NCI-H1930 (cell line): ENCODE measurements around the gene GPR152.

Experiments used
- DNase-seq, 2 experiments: peaks; one replicate each; lab custom pipeline; 2025; lab: John Stamatoyannopoulos, UW

The GPR152 gene

GRCh38 chr11:67423891-67424613, 28.5 kb downstream of the GPR152 start:
- DNase-seq, result no peak

- no peak for DNase-seq
These were observed 29.1 kb downstream of the GPR152 start for GRCh38 chr11:67423466-67423865.

GRCh38 chr11:67422891-67423290, 29.6 kb downstream of the GPR152 start:
- no peak for DNase-seq

GRCh38 chr11:67421430-67422031, 31.0 kb downstream of the GPR152 start:
- DNase-seq, result no peak

GRCh38 chr11:67420646-67421429, 31.7 kb downstream of the GPR152 start:
- peak; percentile 89 to 90 for DNase-seq

- no peak for DNase-seq
These were observed 32.3 kb downstream of the GPR152 start for GRCh38 chr11:67420147-67420645.

GRCh38 chr11:67419325-67420049, 33.0 kb downstream of the GPR152 start:
- DNase-seq, result no peak

DNA sequence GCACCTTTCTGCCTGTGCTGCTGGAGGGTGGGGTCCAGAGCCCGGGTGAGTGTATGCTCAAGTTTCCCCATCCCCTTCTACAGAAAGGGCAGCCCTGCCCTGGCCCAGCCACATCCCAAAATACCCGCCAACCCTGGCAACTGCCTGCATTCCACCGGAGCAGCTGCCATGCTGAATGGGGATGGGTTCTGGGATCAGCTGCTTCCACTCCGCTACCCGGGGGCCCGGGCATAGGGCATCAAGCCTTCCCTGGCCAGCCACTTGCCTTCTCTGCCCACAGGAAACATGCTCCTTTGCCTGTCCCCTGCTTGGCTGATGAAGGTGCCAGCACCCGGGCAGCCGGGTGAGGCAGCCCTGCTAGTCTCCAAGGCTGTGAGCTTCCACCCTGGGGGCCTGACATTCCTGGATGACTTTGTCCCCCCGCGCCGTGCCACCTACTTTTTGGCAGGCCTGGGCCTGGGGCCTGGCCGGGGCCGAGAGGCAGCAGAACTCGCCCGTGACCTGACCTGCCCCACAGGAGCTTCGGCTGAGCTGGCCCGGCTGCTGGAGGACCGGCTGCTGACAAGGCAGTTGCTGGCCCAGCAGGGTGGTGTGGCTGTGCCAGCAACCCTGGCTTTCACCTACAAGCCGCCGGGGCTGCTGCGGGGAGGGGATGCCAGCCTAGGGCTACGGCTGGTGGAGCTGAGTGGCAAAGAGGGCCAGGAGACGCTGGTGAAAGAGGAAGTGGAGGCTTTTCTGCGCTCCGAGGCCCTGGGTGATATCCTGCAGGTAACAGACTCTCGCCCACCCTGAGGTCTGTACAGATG, 33.9 kb downstream of the GPR152 start:
- no peak for DNase-seq

DNA sequence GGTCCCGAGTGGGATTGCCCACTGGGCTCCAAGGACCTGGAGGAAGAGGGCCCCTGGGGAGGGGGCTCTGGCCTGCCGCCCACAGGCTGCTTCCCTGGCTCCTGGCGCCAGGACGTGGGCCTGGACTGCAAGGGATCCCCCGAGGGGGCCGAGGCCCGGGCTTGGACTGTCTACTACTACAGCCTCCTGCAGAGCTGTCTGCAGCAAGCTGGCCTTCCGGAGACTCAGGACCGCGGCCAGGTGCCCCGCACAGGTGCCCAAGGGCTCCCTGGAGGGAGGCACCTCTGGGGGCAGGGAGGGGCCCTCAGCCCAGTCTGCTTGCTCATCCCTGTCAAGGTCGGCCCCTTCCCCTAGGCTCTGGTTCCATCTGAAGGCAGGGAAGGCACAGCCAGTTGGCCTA, 35.1 kb downstream of the GPR152 start:
- no peak for DNase-seq

DNA sequence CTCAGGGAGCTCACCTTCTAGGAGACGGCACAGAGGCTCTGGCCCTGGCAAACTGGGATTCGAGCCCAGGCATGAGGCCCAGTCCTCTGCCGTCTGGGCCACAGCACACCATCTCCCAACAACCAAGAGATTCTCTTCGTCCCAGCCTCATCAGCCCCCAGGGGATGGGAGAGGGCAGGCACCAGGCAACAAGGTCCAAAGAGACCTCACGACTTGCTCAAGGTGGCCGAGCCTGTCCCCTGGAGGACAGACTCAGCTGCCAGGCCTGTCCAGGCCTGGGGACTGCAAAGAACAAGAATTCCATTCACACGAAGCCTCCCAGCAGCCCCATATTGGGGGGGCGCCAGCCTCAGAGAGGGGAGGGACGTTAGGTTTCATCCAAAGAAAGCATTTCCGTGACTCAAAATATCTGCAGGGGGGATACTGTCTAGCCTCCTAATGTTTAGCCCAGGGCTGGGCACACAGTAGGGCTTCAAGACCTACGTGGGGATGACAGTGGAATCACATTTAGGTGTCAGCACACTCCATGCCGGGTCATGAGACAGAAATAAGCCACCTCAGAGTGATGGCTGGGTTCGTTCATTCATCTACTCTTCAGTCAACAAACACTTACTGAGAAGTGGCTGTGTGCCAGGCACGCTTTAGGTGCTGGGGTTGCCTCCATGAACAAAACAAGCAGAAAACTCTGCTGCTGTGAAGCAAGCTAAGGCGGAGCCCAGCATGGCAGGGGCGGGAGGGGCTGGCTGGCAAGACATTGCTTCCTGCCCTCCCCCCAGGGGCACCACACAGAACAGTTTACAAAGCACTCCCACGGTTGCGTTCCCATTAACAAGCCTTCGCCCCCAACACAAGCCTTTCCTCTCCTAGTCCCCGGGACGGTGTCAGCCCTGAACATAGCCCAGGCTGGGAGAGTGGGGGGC, 35.9 kb downstream of the GPR152 start:
- no peak for DNase-seq

- DNase-seq, result no peak
These were observed 36.8 kb downstream of the GPR152 start, which contains the start of gene CARNS1 for GRCh38 chr11:67415501-67416304. CARNS1 (plus strand) TSS chr11:67415678; CDS start chr11:67416200, 522 bp downstream.

GRCh38 chr11:67413266-67413849, 39.2 kb downstream of the GPR152 start:
- DNase-seq, result no peak

DNA sequence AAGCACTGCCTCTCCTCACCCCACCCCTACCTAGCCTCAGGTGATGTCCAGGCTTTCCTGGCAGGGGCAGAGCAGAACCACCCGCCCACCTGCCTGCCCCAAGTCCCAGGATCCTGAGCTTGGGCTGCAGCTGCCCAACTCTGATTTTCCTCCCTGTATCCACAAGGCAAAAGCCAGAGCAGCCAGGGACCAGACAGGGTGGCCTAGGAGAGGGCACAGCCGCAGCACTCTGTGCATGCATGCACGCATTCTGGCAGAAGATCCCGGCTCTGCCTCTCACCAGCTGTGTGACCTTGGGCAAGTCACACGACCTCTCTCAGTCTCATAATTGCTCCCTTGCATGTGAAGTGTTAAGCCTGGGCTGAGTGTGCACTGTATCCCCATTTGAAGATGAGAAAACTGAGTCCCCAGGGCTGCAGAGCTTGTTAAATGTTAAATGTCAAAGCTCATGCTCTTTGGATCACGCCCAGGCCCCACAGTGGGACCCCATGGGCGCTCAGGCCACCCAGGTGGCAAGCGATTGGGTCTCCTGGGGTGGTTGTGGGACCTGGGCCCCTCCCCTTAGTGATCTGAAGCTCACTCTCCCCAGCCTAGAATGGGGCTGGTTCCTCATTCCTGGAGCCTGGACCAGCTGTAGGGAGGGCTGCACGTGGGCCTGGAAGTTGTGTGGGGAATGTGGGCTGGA, 39.9 kb downstream of the GPR152 start:
- DNase-seq, result no peak

DNA sequence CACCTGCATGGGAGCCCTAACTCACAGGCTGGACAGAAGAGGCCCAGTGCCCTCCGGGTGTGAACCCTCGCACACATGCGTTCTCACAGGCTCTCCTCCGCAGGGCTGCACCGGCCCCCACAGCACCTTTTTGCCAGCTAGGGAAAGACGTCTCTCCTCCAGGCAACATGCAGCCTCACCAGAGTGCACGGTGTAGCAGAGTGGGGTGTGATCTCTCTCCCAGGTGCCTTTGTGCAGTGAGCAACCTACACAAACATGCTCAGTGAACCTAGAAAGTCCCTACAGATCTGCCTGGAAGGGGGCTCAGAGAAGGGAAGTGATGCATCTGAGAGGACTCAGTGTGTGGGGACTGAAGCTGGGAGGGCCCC, 40.8 kb downstream of the GPR152 start:
- no peak for DNase-seq

DNA sequence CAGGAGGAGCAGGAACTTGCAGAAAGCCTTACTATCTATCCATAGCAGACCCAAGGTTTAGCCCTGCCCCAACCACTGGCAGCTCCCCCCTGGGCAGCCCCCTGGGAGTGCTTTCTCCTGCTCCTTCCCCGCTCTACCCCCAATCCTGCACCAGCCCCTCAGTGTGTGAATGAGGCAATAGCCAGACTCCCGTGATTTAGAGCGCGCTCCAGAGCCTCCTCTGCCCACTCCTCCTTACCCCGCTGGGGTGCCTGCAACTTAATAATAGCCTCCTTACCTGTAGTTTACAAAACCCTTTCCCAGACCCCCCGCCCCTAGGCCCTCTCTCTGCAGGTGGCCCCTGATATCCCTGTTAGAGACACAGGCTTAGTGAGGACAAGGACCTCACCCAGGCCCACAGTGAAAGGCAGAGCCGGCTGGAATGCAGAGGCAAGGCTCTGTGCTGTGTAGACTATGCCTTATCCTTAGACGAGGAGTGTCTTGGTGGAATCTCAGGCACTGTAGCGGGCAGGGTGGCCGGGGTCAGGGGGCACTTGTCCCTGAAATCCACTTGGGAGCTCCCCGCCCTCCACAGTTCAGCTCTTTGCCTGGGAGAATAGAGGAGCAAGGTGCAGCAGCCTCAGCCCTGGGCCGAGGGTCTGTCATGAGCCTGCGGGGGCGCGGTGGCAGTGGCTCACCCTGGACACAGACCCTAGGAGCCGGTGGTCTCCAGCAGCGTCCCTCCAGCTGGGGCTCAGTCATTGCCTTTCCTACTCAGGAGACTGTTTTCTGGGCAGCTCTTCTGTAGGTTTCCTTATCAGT, 41.3 kb downstream of the GPR152 start:
- no peak for DNase-seq

GRCh38 chr11:67410369-67410831, 42.1 kb downstream of the GPR152 start:
- no peak for DNase-seq

- DNase-seq, result peak; percentile 74 to 78
These were observed 42.7 kb downstream of the GPR152 start for GRCh38 chr11:67409781-67410368.
